GM10847 (cell line): ENCODE measurements around the gene ZIC2.

ENCODE experiments used
- POLR2A ChIP-seq: IDR thresholded peaks from 2 replicates; pipeline ENCODE4 v1.6.1; 2011; ENCODE audit not compliant: insufficient read length; ENCODE audit errors: extremely low read depth

Gene ZIC2

DNA sequence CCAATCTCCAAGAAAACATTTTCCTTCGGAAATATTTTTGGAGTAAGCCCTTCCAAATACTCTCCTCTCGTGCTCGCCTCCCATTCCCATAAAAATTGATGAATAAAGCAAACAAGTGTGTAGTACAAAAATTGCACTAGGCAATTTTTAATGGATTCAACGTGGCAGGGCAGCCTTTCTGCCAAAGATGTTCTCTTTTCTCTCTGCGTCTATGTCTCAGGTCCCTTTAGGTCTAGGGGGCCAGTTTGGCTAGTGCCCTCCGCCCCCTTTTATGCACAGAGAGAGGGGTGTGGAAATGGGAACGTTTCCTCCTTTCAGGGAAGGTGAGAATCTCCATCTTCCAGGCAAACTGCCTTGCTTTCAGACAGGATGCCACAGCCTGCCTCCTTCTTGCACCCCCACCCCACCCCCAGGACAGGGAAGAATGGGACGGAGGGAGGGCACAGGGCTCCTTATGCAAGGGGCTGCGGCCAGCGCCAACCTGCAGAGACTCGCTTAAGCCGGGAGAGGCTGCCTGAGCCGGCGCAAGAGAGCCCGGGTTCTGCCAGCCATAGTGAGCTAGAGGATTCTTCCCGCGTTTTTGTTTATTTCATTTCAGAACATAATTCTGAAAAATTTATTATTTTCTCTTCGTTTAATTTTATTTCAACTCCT, 2.7 kb upstream of the ZIC2 start:
- no peak for TF ChIP-seq POLR2A

DNA sequence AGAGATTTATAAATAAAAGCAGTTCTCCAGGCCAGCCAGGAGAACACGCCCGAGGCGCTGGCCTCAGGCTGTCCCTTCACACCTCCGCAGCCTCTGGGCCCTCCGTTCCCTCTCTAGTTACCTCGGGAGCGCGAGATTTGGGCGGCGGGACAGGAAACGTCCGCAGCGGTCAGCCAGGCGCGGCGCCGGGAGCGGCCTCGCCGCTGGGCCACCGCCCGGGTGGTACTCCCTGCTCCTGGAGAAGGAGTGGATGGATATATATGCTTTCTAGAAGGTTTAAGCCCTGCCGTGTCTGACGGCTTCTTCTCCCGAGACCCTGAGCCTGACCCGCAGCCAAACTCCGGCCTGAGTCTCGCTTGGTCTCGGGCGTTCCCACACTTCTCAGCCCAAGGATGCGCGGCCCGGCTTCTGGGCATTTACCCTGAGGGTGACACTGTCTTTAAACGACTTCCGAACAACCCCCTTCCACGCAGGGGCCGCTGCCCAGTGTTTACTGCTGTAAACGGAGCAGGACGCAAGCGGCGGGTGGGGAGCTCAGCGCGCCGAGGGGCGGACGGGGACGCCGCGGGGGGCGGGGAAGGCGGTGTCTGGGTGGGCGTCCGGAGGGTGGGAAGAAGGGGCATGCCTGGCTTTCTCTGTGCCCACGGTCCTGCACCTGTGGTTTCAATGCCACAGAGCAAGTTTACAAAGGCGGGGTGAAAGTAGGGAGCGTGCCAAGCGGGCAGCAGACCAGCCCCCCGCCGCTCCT, 2.0 kb upstream of the ZIC2 start:
- no peak for TF ChIP-seq POLR2A

- TF ChIP-seq POLR2A: no peak
These were observed 1.3 kb upstream of the ZIC2 start for GRCh38 chr13:99980201-99980823.

- no peak for TF ChIP-seq POLR2A
These were observed 505 bp upstream of the ZIC2 start for GRCh38 chr13:99980824-99981734.

GRCh38 chr13:99982036-99982730, 599 bp downstream of the ZIC2 start:
- no peak for TF ChIP-seq POLR2A

DNA sequence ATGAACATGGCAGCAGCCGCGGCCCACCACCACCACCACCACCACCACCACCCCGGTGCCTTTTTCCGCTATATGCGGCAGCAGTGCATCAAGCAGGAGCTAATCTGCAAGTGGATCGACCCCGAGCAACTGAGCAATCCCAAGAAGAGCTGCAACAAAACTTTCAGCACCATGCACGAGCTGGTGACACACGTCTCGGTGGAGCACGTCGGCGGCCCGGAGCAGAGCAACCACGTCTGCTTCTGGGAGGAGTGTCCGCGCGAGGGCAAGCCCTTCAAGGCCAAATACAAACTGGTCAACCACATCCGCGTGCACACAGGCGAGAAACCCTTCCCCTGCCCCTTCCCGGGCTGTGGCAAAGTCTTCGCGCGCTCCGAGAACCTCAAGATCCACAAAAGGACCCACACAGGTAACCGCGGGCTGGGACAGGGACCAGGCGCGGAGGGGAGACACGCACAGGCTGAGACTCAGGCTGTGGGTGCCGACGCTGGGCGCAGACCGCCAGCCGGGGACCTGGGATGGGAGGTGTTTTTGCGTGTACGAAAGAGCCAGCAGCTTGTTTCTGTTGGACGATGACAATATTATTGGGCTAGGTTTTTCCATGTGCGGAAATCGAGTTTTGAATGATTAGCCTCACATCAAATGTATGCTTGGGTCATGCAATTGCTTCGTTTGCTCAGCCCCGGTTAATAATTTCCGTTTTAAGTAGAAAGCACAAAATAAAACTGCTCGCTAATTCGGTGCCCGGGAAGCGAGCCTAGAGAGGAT, 1.3 kb downstream of the ZIC2 start:
- no peak for TF ChIP-seq POLR2A

- TF ChIP-seq POLR2A: no peak
These were observed 2.2 kb downstream of the ZIC2 start for GRCh38 chr13:99983499-99984401.

GRCh38 chr13:99984461-99985240, 3.1 kb downstream of the ZIC2 start:
- TF ChIP-seq POLR2A: no peak

- TF ChIP-seq POLR2A: no peak
These were observed 3.8 kb downstream of the ZIC2 start for GRCh38 chr13:99985241-99985874.

GRCh38 chr13:99985886-99986527, 4.4 kb downstream of the ZIC2 start:
- TF ChIP-seq POLR2A: no peak

- TF ChIP-seq POLR2A: no peak
These were observed 5.2 kb downstream of the ZIC2 start for GRCh38 chr13:99986741-99987140.
